Measurements from ENCODE around the gene RABAC1.
"Not testable (repeated sequence)": the region's sequence is repeated elsewhere in the genome, so short reads cannot be mapped to it uniquely, and the experiment has no call there.

Gene RABAC1

GRCh38 chr19:41941410-41942202 is 17.5 kb downstream of the RABAC1 start:
- no peak for ATAC-seq
- Mint-ChIP-seq H3K27ac (peak overlapping the region; percentile 96), H3K4me3 (peak overlapping the region; percentile 89), H3K9me3 (no peaks in the 10 kb centered on the region), H3K27me3 (no peaks in the 10 kb centered on the region), H3K36me3 (no peaks in the 10 kb centered on the region), H3K4me1 (peaks cover 65% of the 10 kb centered on the region)

GRCh38 chr19:41940731-41941409 is 18.3 kb downstream of the RABAC1 start:
- Mint-ChIP-seq H3K9me3 (no peaks in the 10 kb centered on the region), H3K27me3 (no peaks in the 10 kb centered on the region), H3K4me1 (peaks cover 66% of the 10 kb centered on the region), H3K27ac (peak overlapping the region; percentile 96), H3K4me3 (peak overlapping the region; percentile 89), H3K36me3 (no peaks in the 10 kb centered on the region)
- ATAC-seq, result no peak

GRCh38 chr19:41939861-41940730 is 19.0 kb downstream of the RABAC1 start:
- H3K27me3 Mint-ChIP-seq, result peaks cover 6% of the 10 kb centered on the region
- H3K4me1 Mint-ChIP-seq, result peaks cover 64% of the 10 kb centered on the region
- no peaks in the 10 kb centered on the region for H3K9me3 Mint-ChIP-seq
- H3K36me3 Mint-ChIP-seq, result no peaks in the 10 kb centered on the region
- peak; percentile 66 for ATAC-seq
- peak overlapping the region; percentile 89 for H3K4me3 Mint-ChIP-seq
- peak overlapping the region; percentile 96 for H3K27ac Mint-ChIP-seq

- H3K36me3 Mint-ChIP-seq, result not testable (repeated sequence)
- peaks cover 12% of the 10 kb centered on the region for H3K27me3 Mint-ChIP-seq
- peak overlapping the region; percentile 96 for H3K27ac Mint-ChIP-seq
Measured at GRCh38 chr19:41939209-41939608, 19.9 kb downstream of the RABAC1 start.

GRCh38 chr19:41937525-41938468 is 21.3 kb downstream of the RABAC1 start:
- Mint-ChIP-seq H3K27me3 (peaks cover 12% of the 10 kb centered on the region), H3K4me3 (peak overlapping the region; percentile 15), H3K36me3 (no peaks in the 10 kb centered on the region), H3K27ac (peak overlapping the region; percentile 46), H3K4me1 (peaks cover 63% of the 10 kb centered on the region), H3K9me3 (no peaks in the 10 kb centered on the region)
- ATAC-seq, result no peak

More at GRCh38 chr19:41939209-41939608, 19.9 kb downstream of the RABAC1 start:
- H3K4me1 Mint-ChIP-seq, result peaks cover 64% of the 10 kb centered on the region
- H3K9me3 Mint-ChIP-seq, ATAC-seq, H3K4me3 Mint-ChIP-seq: not testable (repeated sequence)

- Mint-ChIP-seq H3K4me1 (peaks cover 59% of the 10 kb centered on the region), H3K36me3 (no peaks in the 10 kb centered on the region), H3K27me3 (peaks cover 12% of the 10 kb centered on the region), H3K9me3 (no peaks in the 10 kb centered on the region), H3K27ac (peak overlapping the region; percentile 46), H3K4me3 (no peak overlapping the region)
- ATAC-seq, result no peak
Measured at GRCh38 chr19:41936961-41937360, 22.2 kb downstream of the RABAC1 start.

- Mint-ChIP-seq H3K27me3 (peaks cover 12% of the 10 kb centered on the region), H3K4me1 (peaks cover 55% of the 10 kb centered on the region), H3K4me3 (no peak overlapping the region), H3K36me3 (no peaks in the 10 kb centered on the region), H3K27ac (peak overlapping the region; percentile 46), H3K9me3 (no peaks in the 10 kb centered on the region)
- ATAC-seq, result no peak
Measured at GRCh38 chr19:41936416-41936850, 22.7 kb downstream of the RABAC1 start.

DNA sequence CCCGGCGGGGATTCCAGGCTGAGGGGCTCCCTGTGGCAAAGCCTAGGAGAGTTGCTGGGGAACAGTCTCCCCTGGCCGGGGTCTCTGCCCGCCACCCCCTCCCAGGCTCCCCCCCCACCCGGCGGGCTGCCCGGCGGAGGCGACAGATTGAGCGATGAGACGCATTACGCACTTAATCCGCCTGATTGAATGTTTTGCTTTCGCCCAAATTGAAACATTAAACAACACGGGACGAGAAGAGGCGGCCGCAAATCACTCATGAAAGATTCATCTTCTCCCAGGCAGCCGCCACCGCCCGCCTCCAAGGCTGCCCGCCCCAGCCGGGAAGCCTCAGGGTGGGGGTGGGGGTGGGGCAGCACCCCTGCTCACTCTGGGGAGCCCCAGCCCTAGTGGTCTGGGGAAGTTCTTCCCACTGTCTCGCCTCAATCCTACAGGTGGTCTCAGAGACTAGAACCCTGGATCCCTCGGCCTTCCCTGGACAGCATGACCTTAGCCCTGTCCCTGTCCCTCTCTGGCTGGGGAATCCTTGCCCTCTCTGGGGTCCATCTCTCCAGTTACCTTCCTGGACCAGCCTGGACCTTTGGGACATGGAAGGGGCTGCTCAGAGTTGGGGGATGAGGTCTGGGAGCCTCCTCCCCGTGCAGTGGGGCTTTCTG is 23.2 kb downstream of the RABAC1 start:
- Mint-ChIP-seq H3K36me3 (no peaks in the 10 kb centered on the region), H3K4me1 (peaks cover 55% of the 10 kb centered on the region), H3K9me3 (no peaks in the 10 kb centered on the region), H3K4me3 (no peak overlapping the region), H3K27ac (peak overlapping the region; percentile 76), H3K27me3 (peaks cover 12% of the 10 kb centered on the region)
- ATAC-seq, result no peak

DNA sequence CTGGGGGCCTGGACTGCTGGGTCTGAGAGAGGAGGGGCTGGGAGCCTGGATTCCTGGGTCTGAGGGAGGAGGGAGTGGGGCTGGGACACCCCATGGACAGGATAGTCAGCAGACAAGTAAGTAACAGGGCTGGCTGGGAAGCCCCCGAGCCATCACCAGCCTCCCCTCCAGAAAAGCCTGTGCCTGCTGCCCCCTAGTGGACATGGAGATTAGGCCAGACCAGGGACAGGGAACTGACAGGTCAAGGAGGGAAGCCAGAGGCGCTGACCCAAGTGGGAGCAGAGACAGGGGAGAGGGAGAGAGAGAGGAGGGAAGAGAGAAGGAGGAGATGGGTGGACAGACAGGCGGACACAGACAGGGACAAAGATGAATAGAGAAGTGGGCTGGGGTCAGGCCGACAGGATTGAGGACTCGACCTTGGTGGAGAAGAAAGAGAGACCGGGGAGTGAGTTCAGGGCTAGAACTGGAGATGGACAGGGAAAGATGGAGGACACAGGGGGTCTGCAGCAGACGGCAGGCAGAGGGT is 24.2 kb downstream of the RABAC1 start:
- Mint-ChIP-seq H3K9me3 (no peaks in the 10 kb centered on the region), H3K36me3 (no peaks in the 10 kb centered on the region), H3K27me3 (peaks cover 12% of the 10 kb centered on the region), H3K27ac (peak overlapping the region; percentile 76), H3K4me3 (peak overlapping the region; percentile 41), H3K4me1 (peaks cover 62% of the 10 kb centered on the region)
- peak; percentile 79 for ATAC-seq

GRCh38 chr19:41933693-41934426 is 25.3 kb downstream of the RABAC1 start:
- no peaks in the 10 kb centered on the region for H3K36me3 Mint-ChIP-seq
- no peak overlapping the region for H3K4me3 Mint-ChIP-seq
- H3K27me3 Mint-ChIP-seq, result peaks cover 12% of the 10 kb centered on the region
- ATAC-seq, result no peak
- H3K9me3 Mint-ChIP-seq, result no peaks in the 10 kb centered on the region
- H3K4me1 Mint-ChIP-seq, result peaks cover 72% of the 10 kb centered on the region
- H3K27ac Mint-ChIP-seq, result peak overlapping the region; percentile 76

GRCh38 chr19:41932720-41933332 is 26.3 kb downstream of the RABAC1 start:
- peak overlapping the region; percentile 76 for H3K27ac Mint-ChIP-seq
- peaks cover 69% of the 10 kb centered on the region for H3K4me1 Mint-ChIP-seq
- peaks cover 12% of the 10 kb centered on the region for H3K27me3 Mint-ChIP-seq
- H3K36me3 Mint-ChIP-seq, result no peaks in the 10 kb centered on the region
- ATAC-seq, result no peak
- H3K4me3 Mint-ChIP-seq, result no peak overlapping the region
- no peaks in the 10 kb centered on the region for H3K9me3 Mint-ChIP-seq

DNA sequence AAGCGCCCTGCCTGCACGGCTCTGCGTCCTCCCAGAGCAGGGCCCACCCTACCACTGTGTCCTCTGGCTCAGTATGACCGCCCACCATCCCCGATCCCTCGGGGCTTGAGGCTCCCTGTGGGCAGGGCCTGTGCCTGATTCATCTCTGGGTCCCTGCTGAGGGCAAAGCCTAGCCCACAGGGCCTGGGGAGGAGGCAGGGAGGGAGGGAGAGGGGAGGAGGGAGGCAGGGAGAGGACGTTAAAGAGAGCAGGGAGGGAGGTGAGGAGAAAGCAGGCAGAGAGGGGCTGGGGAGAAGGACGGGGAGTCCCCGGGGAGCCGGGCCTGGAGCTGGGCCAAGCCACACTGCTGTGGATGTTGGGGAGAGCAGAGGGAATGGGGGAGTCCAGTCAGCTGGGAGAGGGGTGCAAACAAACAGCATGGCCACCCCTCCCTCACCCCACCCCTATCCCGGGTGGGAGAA is 26.8 kb downstream of the RABAC1 start:
- no peaks in the 10 kb centered on the region for H3K9me3 Mint-ChIP-seq
- H3K4me3 Mint-ChIP-seq, result no peak overlapping the region
- H3K36me3 Mint-ChIP-seq, result no peaks in the 10 kb centered on the region
- H3K27me3 Mint-ChIP-seq, result peaks cover 12% of the 10 kb centered on the region
- peaks cover 64% of the 10 kb centered on the region for H3K4me1 Mint-ChIP-seq
- peak overlapping the region; percentile 76 for H3K27ac Mint-ChIP-seq
- no peak for ATAC-seq
